Measurements from ENCODE around the gene NPHP4.

DNA sequence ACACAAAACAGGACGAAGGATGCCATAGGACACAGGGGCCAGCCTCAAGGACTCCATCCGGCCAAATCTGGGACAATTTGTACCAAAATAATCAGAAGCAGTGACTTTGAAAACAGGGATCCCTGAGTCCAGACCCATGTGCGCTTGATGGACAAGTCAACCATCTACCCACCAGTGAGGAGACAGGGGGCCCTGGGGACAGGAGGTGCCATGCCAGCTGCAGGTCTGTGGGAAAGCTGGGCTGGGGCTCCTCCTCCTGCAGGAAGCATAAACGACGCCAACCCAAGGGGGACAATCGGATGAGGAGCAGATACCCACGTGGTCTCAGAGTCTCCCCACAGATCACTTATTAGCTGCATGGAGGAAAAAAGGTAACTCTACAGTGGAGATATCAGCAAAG lies 50.6 kb downstream of the NPHP4 start:
- TF ChIP-seq MEF2A (IDR thresholded peaks at IDR 0.05; ENCODE audit: insufficient read depth, low read depth, low read length) = no peak
- no peak for TF ChIP-seq RELA (IDR thresholded peaks at IDR 0.05; ENCODE audit: borderline replicate concordance, partially characterized antibody)
- no peak for TF ChIP-seq USF1 (IDR thresholded peaks at IDR 0.05; ENCODE audit: borderline replicate concordance, extremely low read length, insufficient read depth, low read depth, low read length)
- no peak for TF ChIP-seq NRF1 (conservative IDR thresholded peaks at IDR 0.05; ENCODE audit: low read depth, low read length)
- TF ChIP-seq, protein P1, sequence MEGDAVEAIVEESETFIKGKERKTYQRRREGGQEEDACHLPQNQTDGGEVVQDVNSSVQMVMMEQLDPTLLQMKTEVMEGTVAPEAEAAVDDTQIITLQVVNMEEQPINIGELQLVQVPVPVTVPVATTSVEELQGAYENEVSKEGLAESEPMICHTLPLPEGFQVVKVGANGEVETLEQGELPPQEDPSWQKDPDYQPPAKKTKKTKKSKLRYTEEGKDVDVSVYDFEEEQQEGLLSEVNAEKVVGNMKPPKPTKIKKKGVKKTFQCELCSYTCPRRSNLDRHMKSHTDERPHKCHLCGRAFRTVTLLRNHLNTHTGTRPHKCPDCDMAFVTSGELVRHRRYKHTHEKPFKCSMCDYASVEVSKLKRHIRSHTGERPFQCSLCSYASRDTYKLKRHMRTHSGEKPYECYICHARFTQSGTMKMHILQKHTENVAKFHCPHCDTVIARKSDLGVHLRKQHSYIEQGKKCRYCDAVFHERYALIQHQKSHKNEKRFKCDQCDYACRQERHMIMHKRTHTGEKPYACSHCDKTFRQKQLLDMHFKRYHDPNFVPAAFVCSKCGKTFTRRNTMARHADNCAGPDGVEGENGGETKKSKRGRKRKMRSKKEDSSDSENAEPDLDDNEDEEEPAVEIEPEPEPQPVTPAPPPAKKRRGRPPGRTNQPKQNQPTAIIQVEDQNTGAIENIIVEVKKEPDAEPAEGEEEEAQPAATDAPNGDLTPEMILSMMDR (IDR thresholded peaks at IDR 0.05 in 2 of 3, conservative IDR thresholded peaks at IDR 0.05 in 1 of 3; ENCODE audit: control insufficient read depth in 2 of 3, extremely low read depth in 1 of 3, insufficient read depth in 1 of 3, low read depth in 3 of 3, low read length in 3 of 3) = no peak
- no peak for TF ChIP-seq TCF12 (IDR thresholded peaks at IDR 0.05; ENCODE audit: low read depth, low read length)
- no peak for TF ChIP-seq HDAC6 (IDR thresholded peaks at IDR 0.05; ENCODE audit: unreplicated experiment)
- TF ChIP-seq SIN3A (IDR thresholded peaks at IDR 0.05; ENCODE audit: low read depth, low read length) = no peak
- no peak for TF ChIP-seq NR2C2 (IDR thresholded peaks at IDR 0.05; ENCODE audit: borderline replicate concordance, control insufficient read depth, insufficient read length, low read depth)
- TF ChIP-seq MYC (IDR thresholded peaks at IDR 0.05; ENCODE audit: insufficient read depth, insufficient read length, insufficient replicate concordance, low read length, severe bottlenecking) = no peak

Measured in GM12878 (cell line).